ENCODE measurements around the gene GPI.

GPI gene

DNA sequence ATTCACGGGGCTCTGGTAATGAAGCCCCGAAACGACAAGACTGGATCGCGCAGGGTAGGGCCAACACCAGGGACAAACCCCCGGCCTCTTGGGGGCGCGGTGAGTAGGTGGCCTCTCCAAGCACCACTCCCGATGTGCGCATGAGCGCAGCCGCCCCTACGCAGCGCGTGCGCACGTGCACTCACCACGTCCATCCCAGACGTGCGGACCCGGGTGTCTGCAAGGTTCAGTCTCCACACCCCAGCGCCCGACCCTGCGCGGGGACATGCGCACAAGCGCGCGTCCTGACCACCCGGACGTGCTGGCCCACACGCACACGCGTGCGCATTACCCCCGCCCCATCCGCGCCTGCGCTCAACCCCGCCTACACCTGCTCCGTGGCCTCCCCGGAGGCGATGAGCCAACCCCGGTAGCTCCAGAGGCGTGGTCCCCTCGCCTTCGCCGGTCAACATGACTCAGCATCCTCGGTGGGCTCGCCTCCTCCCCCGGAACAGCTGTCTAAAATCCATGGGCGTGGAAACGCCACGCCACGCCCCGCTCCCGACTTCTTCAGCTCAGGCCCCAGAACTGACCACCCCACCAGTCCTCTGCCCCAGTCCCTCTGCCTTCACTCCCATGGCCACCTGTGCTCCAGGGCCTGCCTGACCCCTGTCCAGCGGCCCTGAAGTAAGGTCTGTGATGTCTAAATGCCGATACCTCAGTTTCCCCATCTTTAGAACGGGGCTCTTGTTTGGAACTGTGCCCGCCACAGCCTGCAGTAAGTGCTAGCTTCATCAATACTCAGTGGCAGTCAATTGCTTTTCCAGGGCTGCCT, 5.6 kb upstream of the GPI start:
- TF ChIP-seq EGR1 (IDR thresholded peaks at IDR 0.05) (0 out of 2 replicates have a peak, but pooled peaks have one; percentile 34), RAD21 (IDR thresholded peaks at IDR 0.05; ENCODE audit: low read depth) (peak; percentile 16; the same call in 1 of the 2 replicates), YY1 (IDR thresholded peaks at IDR 0.05; ENCODE audit: low read depth) (peak; percentile 33; the same call in 1 of the 2 replicates), TEAD4 (IDR thresholded peaks at IDR 0.05) (no peak), NFIC (IDR thresholded peaks at IDR 0.05) (no peak), EP300 (IDR thresholded peaks at IDR 0.05; ENCODE audit: borderline replicate concordance) (no peak), TCF12 (IDR thresholded peaks at IDR 0.05; ENCODE audit: low read depth) (no peak), CEBPB (IDR thresholded peaks at IDR 0.05) (no peak), CREB1 (IDR thresholded peaks at IDR 0.05; ENCODE audit: low read depth) (no peak), FOXM1 (IDR thresholded peaks at IDR 0.05; ENCODE audit: borderline replicate concordance, low read depth) (no peak), ZBTB7A (IDR thresholded peaks at IDR 0.05; ENCODE audit: low read depth) (no peak), TAF1 (IDR thresholded peaks at IDR 0.05; ENCODE audit: low read depth) (peak; percentile 45; the same call in 1 of the 2 replicates)
- TF ChIP-seq, protein P1, sequence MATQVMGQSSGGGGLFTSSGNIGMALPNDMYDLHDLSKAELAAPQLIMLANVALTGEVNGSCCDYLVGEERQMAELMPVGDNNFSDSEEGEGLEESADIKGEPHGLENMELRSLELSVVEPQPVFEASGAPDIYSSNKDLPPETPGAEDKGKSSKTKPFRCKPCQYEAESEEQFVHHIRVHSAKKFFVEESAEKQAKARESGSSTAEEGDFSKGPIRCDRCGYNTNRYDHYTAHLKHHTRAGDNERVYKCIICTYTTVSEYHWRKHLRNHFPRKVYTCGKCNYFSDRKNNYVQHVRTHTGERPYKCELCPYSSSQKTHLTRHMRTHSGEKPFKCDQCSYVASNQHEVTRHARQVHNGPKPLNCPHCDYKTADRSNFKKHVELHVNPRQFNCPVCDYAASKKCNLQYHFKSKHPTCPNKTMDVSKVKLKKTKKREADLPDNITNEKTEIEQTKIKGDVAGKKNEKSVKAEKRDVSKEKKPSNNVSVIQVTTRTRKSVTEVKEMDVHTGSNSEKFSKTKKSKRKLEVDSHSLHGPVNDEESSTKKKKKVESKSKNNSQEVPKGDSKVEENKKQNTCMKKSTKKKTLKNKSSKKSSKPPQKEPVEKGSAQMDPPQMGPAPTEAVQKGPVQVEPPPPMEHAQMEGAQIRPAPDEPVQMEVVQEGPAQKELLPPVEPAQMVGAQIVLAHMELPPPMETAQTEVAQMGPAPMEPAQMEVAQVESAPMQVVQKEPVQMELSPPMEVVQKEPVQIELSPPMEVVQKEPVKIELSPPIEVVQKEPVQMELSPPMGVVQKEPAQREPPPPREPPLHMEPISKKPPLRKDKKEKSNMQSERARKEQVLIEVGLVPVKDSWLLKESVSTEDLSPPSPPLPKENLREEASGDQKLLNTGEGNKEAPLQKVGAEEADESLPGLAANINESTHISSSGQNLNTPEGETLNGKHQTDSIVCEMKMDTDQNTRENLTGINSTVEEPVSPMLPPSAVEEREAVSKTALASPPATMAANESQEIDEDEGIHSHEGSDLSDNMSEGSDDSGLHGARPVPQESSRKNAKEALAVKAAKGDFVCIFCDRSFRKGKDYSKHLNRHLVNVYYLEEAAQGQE (IDR thresholded peaks at IDR 0.05; ENCODE audit: low read depth), result no peak
- TF ChIP-seq, protein P2, sequence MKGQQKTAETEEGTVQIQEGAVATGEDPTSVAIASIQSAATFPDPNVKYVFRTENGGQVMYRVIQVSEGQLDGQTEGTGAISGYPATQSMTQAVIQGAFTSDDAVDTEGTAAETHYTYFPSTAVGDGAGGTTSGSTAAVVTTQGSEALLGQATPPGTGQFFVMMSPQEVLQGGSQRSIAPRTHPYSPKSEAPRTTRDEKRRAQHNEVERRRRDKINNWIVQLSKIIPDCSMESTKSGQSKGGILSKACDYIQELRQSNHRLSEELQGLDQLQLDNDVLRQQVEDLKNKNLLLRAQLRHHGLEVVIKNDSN (IDR thresholded peaks at IDR 0.05), result peak; percentile 73
- TF ChIP-seq, protein P3, sequence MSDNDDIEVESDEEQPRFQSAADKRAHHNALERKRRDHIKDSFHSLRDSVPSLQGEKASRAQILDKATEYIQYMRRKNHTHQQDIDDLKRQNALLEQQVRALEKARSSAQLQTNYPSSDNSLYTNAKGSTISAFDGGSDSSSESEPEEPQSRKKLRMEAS (IDR thresholded peaks at IDR 0.05), result peak; percentile 93

DNA sequence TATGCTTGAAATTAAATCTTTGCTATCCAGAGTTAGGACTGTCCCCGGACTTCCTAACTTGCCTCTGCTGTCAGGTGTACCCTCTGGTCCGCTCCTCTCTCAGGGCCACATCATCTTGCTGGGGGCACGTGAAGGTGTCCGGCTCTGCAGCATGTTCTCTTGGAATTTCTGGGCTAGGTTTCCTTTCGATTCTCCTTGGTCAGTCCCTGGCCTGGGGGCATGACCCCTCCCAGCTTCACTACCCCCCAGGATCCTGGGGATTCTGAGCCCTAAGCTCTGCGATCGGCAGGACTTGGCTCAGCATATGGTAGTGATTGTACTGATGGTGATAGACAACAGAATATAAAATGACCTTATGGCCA, 5.1 kb upstream of the GPI start:
- no peak for TF ChIP-seq TEAD4 (IDR thresholded peaks at IDR 0.05)
- no peak for TF ChIP-seq YY1 (IDR thresholded peaks at IDR 0.05; ENCODE audit: low read depth)
- no peak for TF ChIP-seq EP300 (IDR thresholded peaks at IDR 0.05; ENCODE audit: borderline replicate concordance)
- TF ChIP-seq, protein P1 (IDR thresholded peaks at IDR 0.05; ENCODE audit: low read depth), result no peak
- TF ChIP-seq TAF1 (IDR thresholded peaks at IDR 0.05; ENCODE audit: low read depth), result no peak
- TF ChIP-seq NFIC (IDR thresholded peaks at IDR 0.05), result no peak
- TF ChIP-seq FOXM1 (IDR thresholded peaks at IDR 0.05; ENCODE audit: borderline replicate concordance, low read depth), result no peak
- TF ChIP-seq, protein P2 (IDR thresholded peaks at IDR 0.05), result no peak
- no peak for TF ChIP-seq CEBPB (IDR thresholded peaks at IDR 0.05)
- no peak for TF ChIP-seq RAD21 (IDR thresholded peaks at IDR 0.05; ENCODE audit: low read depth)
- TF ChIP-seq, protein P3 (IDR thresholded peaks at IDR 0.05), result no peak
- TF ChIP-seq EGR1 (IDR thresholded peaks at IDR 0.05), result no peak
- TF ChIP-seq CREB1 (IDR thresholded peaks at IDR 0.05; ENCODE audit: low read depth), result no peak
- TF ChIP-seq ZBTB7A (IDR thresholded peaks at IDR 0.05; ENCODE audit: low read depth), result no peak
- TF ChIP-seq TCF12 (IDR thresholded peaks at IDR 0.05; ENCODE audit: low read depth), result no peak

DNA sequence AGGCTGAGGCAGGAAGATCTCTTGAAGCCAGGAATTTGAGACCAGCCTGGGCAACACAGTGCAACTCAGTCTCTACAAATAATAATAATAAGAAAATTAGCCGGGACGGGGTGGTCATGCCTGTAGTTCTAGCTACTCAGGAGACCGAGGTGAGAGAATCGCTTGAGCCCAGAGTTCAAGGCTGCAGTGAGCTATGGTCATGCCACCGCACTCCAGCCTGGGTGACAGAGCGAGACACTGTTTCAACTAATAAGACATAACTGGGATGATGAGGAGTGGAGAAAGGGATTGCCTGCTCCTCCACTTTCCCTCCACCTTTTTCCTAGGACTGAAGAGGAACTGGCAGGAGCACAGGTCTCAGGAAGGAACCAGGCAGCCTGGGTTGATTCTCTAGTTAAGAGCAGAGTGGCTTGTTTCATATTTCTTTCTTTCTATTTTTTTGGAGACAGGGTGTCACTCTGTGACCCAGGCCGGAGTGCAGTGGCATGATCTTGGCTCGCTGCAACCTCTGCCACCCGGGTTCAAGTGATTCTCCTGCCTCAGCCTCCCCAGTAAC, 4.6 kb upstream of the GPI start:
- TF ChIP-seq, protein P1 (IDR thresholded peaks at IDR 0.05; ENCODE audit: low read depth), result no peak
- TF ChIP-seq TAF1 (IDR thresholded peaks at IDR 0.05; ENCODE audit: low read depth), result no peak
- no peak for TF ChIP-seq FOXM1 (IDR thresholded peaks at IDR 0.05; ENCODE audit: borderline replicate concordance, low read depth)

DNA sequence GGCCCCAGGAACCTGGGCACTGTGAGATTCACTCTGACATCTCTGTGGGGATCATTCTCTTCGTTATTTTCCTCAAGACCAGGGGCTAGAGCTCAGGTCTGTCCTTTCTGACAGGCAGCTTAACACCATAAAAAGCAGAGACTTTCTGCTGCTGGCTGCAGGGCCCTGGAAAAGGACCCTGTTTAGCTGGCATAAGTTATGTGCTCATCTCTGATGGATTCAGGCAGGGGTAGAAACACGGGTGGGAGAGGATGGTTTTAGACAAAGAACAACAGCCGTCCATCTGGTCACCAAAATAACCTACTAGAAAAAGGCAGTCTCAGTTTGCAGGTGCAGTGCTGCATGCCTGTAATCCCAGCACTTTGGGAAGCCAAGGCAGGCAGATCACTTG, 2.3 kb upstream of the GPI start:
- TF ChIP-seq YY1 (IDR thresholded peaks at IDR 0.05; ENCODE audit: low read depth) (no peak), FOXM1 (IDR thresholded peaks at IDR 0.05; ENCODE audit: borderline replicate concordance, low read depth) (no peak), TEAD4 (IDR thresholded peaks at IDR 0.05) (no peak), TCF12 (IDR thresholded peaks at IDR 0.05; ENCODE audit: low read depth) (no peak), TAF1 (IDR thresholded peaks at IDR 0.05; ENCODE audit: low read depth) (no peak), ZBTB7A (IDR thresholded peaks at IDR 0.05; ENCODE audit: low read depth) (no peak)
